Measurements from ENCODE around the gene LCP2. TPM values are rescaled to one million over a fixed set of nuclear protein-coding genes. Genes with fewer than 3 reads are reported as not detected.

Gene LCP2
- polyA plus RNA-seq, 3 donors, result 52.0 to 177 (median 89.5) TPM

- Mint-ChIP-seq H3K9me3 (no peaks in the 10 kb centered on the region), H3K27me3 (ENCODE audit: low read depth in 3 of 3) (peaks cover 0 to 3% (median 0%) of the 10 kb centered on the region in 3 donors), H3K4me1 (peaks cover 8% of the 10 kb centered on the region), H3K27ac (no peak overlapping the region), H3K4me3 (no peak overlapping the region), H3K36me3 (no peaks in the 10 kb centered on the region)
- H3K9me3 ChIP-seq (replicated peaks in 1 of 2; ENCODE audit: control insufficient read depth in 1 of 2, insufficient read depth in 1 of 2, low read length in 2 of 2), result no peaks in the 10 kb centered on the region
- H3K27ac ChIP-seq (ENCODE audit: low read depth in 1 of 2, low read length in 2 of 2), result no peak overlapping the region
- no peaks in the 10 kb centered on the region for H4K20me1 ChIP-seq (ENCODE audit: insufficient read depth, low read length)
- H3K4me2 ChIP-seq (replicated peaks; ENCODE audit: extremely low read depth, low read length, poor library complexity, severe bottlenecking), result no peak overlapping the region
- no peak overlapping the region for H2AFZ ChIP-seq (ENCODE audit: insufficient read depth, low read depth, low read length, poor library complexity, severe bottlenecking)
- 100% methylated on average over 1 of the region's 6 CpGs for WGBS (ENCODE audit: insufficient coverage)
- H3K9ac ChIP-seq (ENCODE audit: insufficient read depth, low read length, poor library complexity, severe bottlenecking), result no peak overlapping the region
- no peaks in the 10 kb centered on the region for H3K27me3 ChIP-seq (ENCODE audit: control insufficient read depth in 2 of 2, insufficient read depth in 2 of 2, low read length in 2 of 2)
- intact Hi-C loops (cut with micrococcal nuclease), result loop anchor here in 1 of 2 donors (10.0 kb wide), 1 partner anchor 413 kb away; no protein-coding TSS in a partner anchor
- H3K79me2 ChIP-seq (ENCODE audit: insufficient read depth, low read length), result no peaks in the 10 kb centered on the region
- no peak for DNase-seq
- no peak overlapping the region for H3K4me3 ChIP-seq (replicated peaks in 1 of 3; ENCODE audit: low read depth in 2 of 3, low read length in 3 of 3)
- no peaks in the 10 kb centered on the region for H3K4me1 ChIP-seq (ENCODE audit: control insufficient read depth in 1 of 2, insufficient read depth in 2 of 2, low read length in 2 of 2)
- TF ChIP-seq, protein P1, sequence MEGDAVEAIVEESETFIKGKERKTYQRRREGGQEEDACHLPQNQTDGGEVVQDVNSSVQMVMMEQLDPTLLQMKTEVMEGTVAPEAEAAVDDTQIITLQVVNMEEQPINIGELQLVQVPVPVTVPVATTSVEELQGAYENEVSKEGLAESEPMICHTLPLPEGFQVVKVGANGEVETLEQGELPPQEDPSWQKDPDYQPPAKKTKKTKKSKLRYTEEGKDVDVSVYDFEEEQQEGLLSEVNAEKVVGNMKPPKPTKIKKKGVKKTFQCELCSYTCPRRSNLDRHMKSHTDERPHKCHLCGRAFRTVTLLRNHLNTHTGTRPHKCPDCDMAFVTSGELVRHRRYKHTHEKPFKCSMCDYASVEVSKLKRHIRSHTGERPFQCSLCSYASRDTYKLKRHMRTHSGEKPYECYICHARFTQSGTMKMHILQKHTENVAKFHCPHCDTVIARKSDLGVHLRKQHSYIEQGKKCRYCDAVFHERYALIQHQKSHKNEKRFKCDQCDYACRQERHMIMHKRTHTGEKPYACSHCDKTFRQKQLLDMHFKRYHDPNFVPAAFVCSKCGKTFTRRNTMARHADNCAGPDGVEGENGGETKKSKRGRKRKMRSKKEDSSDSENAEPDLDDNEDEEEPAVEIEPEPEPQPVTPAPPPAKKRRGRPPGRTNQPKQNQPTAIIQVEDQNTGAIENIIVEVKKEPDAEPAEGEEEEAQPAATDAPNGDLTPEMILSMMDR (IDR thresholded peaks at IDR 0.05), result no peak
- no peaks in the 10 kb centered on the region for H3K36me3 ChIP-seq (replicated peaks in 1 of 2; ENCODE audit: control insufficient read depth in 1 of 2, insufficient read depth in 2 of 2, low read length in 2 of 2)
These were observed 76.2 kb downstream of the LCP2 start for GRCh38 chr5:170221327-170221741.

DNA sequence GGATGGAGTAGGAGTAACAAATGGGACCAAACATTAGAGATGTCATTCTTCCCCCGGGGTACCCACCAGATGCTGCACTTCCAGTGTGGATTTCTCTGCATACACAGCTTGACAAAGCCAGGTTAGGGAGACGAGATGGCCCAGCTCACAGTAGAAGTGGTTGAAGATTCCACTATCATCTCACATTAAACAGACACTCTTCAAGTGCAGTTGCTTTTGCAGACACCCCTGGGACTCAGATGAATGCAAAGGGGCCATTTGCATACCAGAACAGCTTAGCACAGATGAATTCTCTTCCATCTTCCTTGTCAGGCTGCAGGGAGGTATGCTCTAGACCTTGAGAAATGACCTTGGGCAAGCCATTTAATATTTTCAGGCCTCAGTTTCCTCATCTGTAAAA lies 77.4 kb downstream of the LCP2 start:
- Mint-ChIP-seq H3K36me3 (no peaks in the 10 kb centered on the region), H3K9me3 (no peaks in the 10 kb centered on the region), H3K27ac (no peak overlapping the region), H3K4me3 (no peak overlapping the region), H3K27me3 (ENCODE audit: low read depth in 3 of 3) (peaks cover 0 to 4% (median 0%) of the 10 kb centered on the region in 3 donors), H3K4me1 (peaks cover 6% of the 10 kb centered on the region)
- no peak for DNase-seq
- no peaks in the 10 kb centered on the region for H3K79me2 ChIP-seq (ENCODE audit: insufficient read depth, low read length)
- no peak overlapping the region for H2AFZ ChIP-seq (ENCODE audit: insufficient read depth, low read depth, low read length, poor library complexity, severe bottlenecking)
- 100% methylated on average over 1 of the region's 2 CpGs for WGBS (ENCODE audit: insufficient coverage)
- H3K27ac ChIP-seq (ENCODE audit: low read depth in 1 of 2, low read length in 2 of 2), result no peak overlapping the region
- no peak overlapping the region for H3K9ac ChIP-seq (ENCODE audit: insufficient read depth, low read length, poor library complexity, severe bottlenecking)
- TF ChIP-seq, protein P1 (IDR thresholded peaks at IDR 0.05), result no peak
- H3K4me3 ChIP-seq (replicated peaks in 1 of 3; ENCODE audit: low read depth in 2 of 3, low read length in 3 of 3), result no peak overlapping the region
- no peaks in the 10 kb centered on the region for H4K20me1 ChIP-seq (ENCODE audit: insufficient read depth, low read length)
- intact Hi-C loops (cut with micrococcal nuclease), result loop anchor here in 1 of 2 donors (10.0 kb wide), 1 partner anchor 415 kb away; no protein-coding TSS in a partner anchor
- no peak overlapping the region for H3K4me2 ChIP-seq (replicated peaks; ENCODE audit: extremely low read depth, low read length, poor library complexity, severe bottlenecking)
- no peaks in the 10 kb centered on the region for H3K9me3 ChIP-seq (replicated peaks in 1 of 2; ENCODE audit: control insufficient read depth in 1 of 2, insufficient read depth in 1 of 2, low read length in 2 of 2)
- no peaks in the 10 kb centered on the region for H3K36me3 ChIP-seq (replicated peaks in 1 of 2; ENCODE audit: control insufficient read depth in 1 of 2, insufficient read depth in 2 of 2, low read length in 2 of 2)
- no peaks in the 10 kb centered on the region for H3K4me1 ChIP-seq (ENCODE audit: control insufficient read depth in 1 of 2, insufficient read depth in 2 of 2, low read length in 2 of 2)
- no peaks in the 10 kb centered on the region for H3K27me3 ChIP-seq (ENCODE audit: control insufficient read depth in 2 of 2, insufficient read depth in 2 of 2, low read length in 2 of 2)
